Glutamatergic neuron (in vitro differentiated cells): ENCODE data around the gene AKIRIN2. TPM values are rescaled to one million over a fixed set of nuclear protein-coding genes. Genes with fewer than 3 reads are reported as not detected.

ENCODE experiments used
- DNase-seq: peaks from one replicate; pipeline ENCODE4 v3.0.0; 2022
- H3K27ac Mint-ChIP-seq: one replicate; pipeline ENCODE4 v1.8.0; 2020; ENCODE audit warnings: mild to moderate bottlenecking, mixed read lengths, inconsistent platforms; ENCODE audit not compliant: unreplicated experiment
- H3K27me3 Mint-ChIP-seq: one replicate; pipeline ENCODE4 v1.8.0; 2020; ENCODE audit warnings: mild to moderate bottlenecking, moderate library complexity, mixed read lengths, inconsistent platforms; ENCODE audit not compliant: unreplicated experiment
- H3K36me3 Mint-ChIP-seq: one replicate; pipeline ENCODE4 v1.8.0; 2020; ENCODE audit warnings: mild to moderate bottlenecking, mixed read lengths, inconsistent platforms; ENCODE audit not compliant: unreplicated experiment
- H3K4me1 Mint-ChIP-seq: one replicate; pipeline ENCODE4 v1.8.0; 2020; ENCODE audit warnings: mild to moderate bottlenecking, low read depth, mixed read lengths, inconsistent platforms; ENCODE audit not compliant: unreplicated experiment
- H3K4me3 Mint-ChIP-seq: one replicate; pipeline ENCODE4 v1.8.0; 2020; ENCODE audit warnings: mild to moderate bottlenecking, mixed read lengths, inconsistent platforms; ENCODE audit not compliant: unreplicated experiment
- H3K9me3 Mint-ChIP-seq: one replicate; pipeline ENCODE4 v1.8.0; 2020; ENCODE audit warnings: mild to moderate bottlenecking, moderate library complexity, mixed read lengths, inconsistent platforms; ENCODE audit not compliant: unreplicated experiment
- CTCF ChIP-seq: fragments of 200-600 bp; sonication (generic); IDR thresholded peaks from one replicate; pipeline ENCODE4 v1.5.0; 2021; ENCODE audit not compliant: partially characterized antibody, unreplicated experiment
- total RNA-seq: library from RNA; stranded (reverse); fragmentation: NEBNext Ultra II Directional; extraction: Animal tissue kit (Norgen Biotek cat#: 25700); gene quantifications from one replicate; pipeline ENCODE4 v1.2.1, GENCODE V29; 2021; ENCODE audit not compliant: unreplicated experiment

The AKIRIN2 gene
- total RNA-seq, 1 donor from 2014 or later, result 167 TPM

- no peak for TF ChIP-seq CTCF
- H3K27ac Mint-ChIP-seq, result no peak overlapping the region
- no peaks in the 10 kb centered on the region for H3K36me3 Mint-ChIP-seq
- H3K4me1 Mint-ChIP-seq, result no peaks in the 10 kb centered on the region
- no peak for DNase-seq
- no peak overlapping the region for H3K4me3 Mint-ChIP-seq
- H3K27me3 Mint-ChIP-seq, result peaks cover 1% of the 10 kb centered on the region
- no peaks in the 10 kb centered on the region for H3K9me3 Mint-ChIP-seq
Measured at GRCh38 chr6:87628424-87628823, 73.6 kb downstream of the AKIRIN2 start.

Other genes starting within 250 kb of the AKIRIN2 start
- gene SLC35A1, start 229.3 kb downstream of the AKIRIN2 start, total RNA-seq, result 21.9 TPM
- gene RARS2, start 112.2 kb downstream of the AKIRIN2 start, total RNA-seq, result 42.0 TPM
- gene ORC3, start 112.1 kb downstream of the AKIRIN2 start, total RNA-seq, result 20.1 TPM